ENCODE results near the gene NYAP1.
"Not testable (repeated sequence)": the region's sequence is repeated elsewhere in the genome, so short reads cannot be mapped to it uniquely, and the experiment has no call there.

Gene NYAP1

GRCh38 chr7:100515072-100515532, 31.4 kb downstream of the NYAP1 start:
- no peak for DNase-seq

- peak in 4 of 6 experiments; percentile 20 to 60 (median 52) for DNase-seq
Measured at GRCh38 chr7:100516135-100516812, 32.5 kb downstream of the NYAP1 start.

GRCh38 chr7:100517305-100517704, 33.6 kb downstream of the NYAP1 start:
- no peak for DNase-seq

- DNase-seq: no peak
Measured at GRCh38 chr7:100519580-100519979, 35.9 kb downstream of the NYAP1 start.

GRCh38 chr7:100520138-100520537, 36.4 kb downstream of the NYAP1 start:
- no peak for DNase-seq

GRCh38 chr7:100521076-100521475, 37.3 kb downstream of the NYAP1 start:
- DNase-seq: no peak

- not testable (repeated sequence) for DNase-seq
Measured at GRCh38 chr7:100521909-100522593, 38.3 kb downstream of the NYAP1 start.

GRCh38 chr7:100523192-100523591, 39.5 kb downstream of the NYAP1 start:
- not testable (repeated sequence) for DNase-seq

GRCh38 chr7:100528108-100528866, 44.6 kb downstream of the NYAP1 start:
- not testable (repeated sequence) for DNase-seq

- no peak for DNase-seq
Measured at GRCh38 chr7:100532165-100533022, 48.7 kb downstream of the NYAP1 start.

- not testable (repeated sequence) for DNase-seq
Measured at GRCh38 chr7:100535982-100536381, 52.3 kb downstream of the NYAP1 start.

GRCh38 chr7:100536695-100537094, 53.0 kb downstream of the NYAP1 start:
- not testable (repeated sequence) for DNase-seq

- no peak for DNase-seq
Measured at GRCh38 chr7:100538348-100538653, 54.6 kb downstream of the NYAP1 start.

GRCh38 chr7:100538654-100539435, 55.1 kb downstream of the NYAP1 start, which contains the start of gene AGFG2:
Gene AGFG2, plus strand, starts transcription at chr7:100539203. Its CDS starts 144 bp downstream, at chr7:100539347.
- DNase-seq: peak; percentile 98 to 100 (median 100)

- no peak for DNase-seq
Measured at GRCh38 chr7:100539436-100540006, 55.8 kb downstream of the NYAP1 start.

- no peak for DNase-seq
Measured at GRCh38 chr7:100540073-100540723, 56.5 kb downstream of the NYAP1 start.

- DNase-seq: not testable (repeated sequence)
Measured at GRCh38 chr7:100541309-100541708, 57.6 kb downstream of the NYAP1 start.

GRCh38 chr7:100543586-100543985, 59.9 kb downstream of the NYAP1 start:
- DNase-seq: no peak

GRCh38 chr7:100544386-100544785, 60.7 kb downstream of the NYAP1 start:
- no peak for DNase-seq

Data from stimulated activated naive CD4-positive, alpha-beta T cell (primary cell).